Erythroblast (primary cell): ENCODE data around the gene CSNK1E.
"Not testable (repeated sequence)": the region's sequence is repeated elsewhere in the genome, so short reads cannot be mapped to it uniquely, and the experiment has no call there.

Source experiments
- DNase-seq, 2 experiments: peaks; one replicate each; lab custom pipeline; 2025; lab: John Stamatoyannopoulos, UW
- GATA1 ChIP-seq: IDR thresholded peaks from 2 replicates; pipeline ENCODE4 v1.6.1; 2011; ENCODE audit warnings: low read depth, mild to moderate bottlenecking, control low read depth, low read length, moderate library complexity
- POLR2A ChIP-seq: IDR thresholded peaks from 2 replicates; pipeline ENCODE4 v1.6.1; 2011; ENCODE audit warnings: mild to moderate bottlenecking, low read length

The CSNK1E gene

DNA sequence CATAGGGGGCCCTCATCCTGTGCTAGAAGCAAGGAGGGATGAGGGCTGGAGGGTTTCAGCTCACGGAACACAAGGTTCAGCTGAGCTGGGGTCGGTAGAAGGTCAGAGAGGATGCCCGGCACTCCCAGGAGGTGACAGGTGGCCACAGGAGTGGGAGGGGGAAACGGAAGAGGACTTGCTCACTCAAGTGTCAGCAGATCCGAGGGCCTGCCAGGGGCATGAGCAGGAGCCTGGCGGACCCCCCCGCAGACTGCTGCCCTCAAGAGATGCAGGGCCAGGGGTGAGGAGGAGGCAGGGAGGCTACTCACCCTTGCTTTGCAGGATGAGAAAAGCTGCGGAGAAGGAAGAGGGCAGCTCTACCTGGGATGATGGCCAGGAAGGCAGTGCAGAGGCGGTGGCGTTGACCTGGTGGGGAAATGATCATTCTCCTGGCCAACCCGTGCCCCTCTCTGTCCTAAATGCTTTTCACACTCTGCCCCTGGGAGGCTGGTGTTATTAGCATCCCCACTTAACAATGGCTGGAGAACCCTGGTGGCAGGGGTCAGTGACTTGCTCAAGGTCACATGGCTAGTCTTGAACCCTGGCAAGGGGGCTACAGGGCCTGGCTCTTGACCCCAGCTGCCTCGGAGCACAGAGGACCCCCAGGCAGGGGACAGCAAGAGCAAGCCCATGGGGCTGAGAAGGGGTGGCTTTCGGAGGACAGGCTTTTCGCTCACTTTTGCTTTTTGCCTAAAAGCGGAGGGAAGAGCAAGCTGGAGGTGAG is 30.1 kb upstream of the CSNK1E start:
- TF ChIP-seq POLR2A (no peak), GATA1 (no peak)
- DNase-seq, result no peak

- TF ChIP-seq POLR2A (no peak), GATA1 (no peak)
- no peak for DNase-seq
Measured at GRCh38 chr22:38346506-38346905, 29.3 kb upstream of the CSNK1E start.

DNA sequence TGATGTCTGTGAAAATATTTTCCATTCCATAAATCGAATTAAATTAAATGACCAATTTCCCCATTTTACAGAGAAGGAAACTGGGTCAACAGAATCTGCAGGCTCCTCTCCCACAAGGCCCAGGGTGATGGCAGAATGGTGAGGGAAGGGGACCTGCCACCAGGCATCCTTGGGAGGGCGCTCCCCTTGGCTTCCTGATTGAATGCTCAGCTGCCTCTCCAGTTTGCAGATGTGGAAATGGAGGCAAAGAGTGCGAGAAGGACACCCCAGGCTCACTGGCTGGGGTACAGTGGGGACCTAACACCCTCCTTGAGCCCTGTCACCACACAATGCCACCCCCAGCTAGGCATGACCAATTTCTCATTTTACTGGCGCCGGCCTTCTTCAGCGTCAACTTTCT is 28.5 kb upstream of the CSNK1E start:
- no peak for DNase-seq
- TF ChIP-seq POLR2A (no peak), GATA1 (no peak)

DNA sequence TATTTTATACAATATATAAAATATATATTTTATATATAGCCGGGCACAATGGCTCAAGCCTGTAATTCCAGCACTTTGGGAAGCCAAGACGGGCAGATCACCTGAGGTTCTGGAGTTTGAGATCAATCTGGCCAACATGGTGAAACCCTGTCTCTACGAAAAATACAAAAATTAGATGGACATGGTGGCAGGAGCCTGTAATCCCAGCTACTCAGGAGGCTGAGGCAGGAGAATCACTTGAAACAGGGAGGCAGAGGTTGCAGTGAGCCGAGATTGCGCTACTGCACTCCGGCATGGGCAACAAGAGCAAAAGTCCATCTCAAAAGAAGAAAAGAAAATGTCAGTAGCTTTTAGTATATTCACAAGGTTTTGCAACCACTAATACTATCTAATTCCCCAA is 22.7 kb upstream of the CSNK1E start:
- DNase-seq, result not testable (repeated sequence)

DNA sequence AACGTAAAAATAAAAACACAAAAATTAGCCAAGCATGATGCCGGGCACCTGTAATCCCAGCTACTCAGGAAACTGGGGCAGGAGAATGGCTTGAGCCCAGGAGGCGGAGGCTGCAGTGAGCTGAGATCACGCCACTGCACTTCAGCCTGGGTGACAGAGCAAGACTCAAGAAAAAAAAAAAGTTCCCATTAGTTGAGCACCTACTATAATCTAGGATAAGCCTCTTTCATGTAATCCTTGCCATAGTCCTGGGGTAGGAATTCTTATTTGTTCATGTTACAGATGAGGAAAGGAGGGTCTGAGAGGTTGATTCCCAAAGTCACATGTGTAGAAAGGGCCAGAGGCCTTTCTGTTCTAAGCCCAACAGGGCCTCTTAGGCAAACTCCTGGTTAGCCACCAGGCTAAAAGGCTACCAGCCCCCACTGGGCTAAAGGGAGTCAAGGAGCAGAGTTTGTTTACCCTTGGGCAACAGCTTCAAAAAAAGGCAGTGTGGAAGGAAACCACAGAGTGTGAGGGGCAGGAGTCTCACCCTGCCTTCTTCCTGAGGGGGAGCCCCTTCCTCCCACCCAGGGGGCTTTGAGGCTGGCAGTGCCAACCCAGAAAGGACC is 21.6 kb upstream of the CSNK1E start:
- no peak for TF ChIP-seq GATA1
- no peak for TF ChIP-seq POLR2A
- no peak for DNase-seq

GRCh38 chr22:38336699-38337098 is 19.5 kb upstream of the CSNK1E start:
- TF ChIP-seq GATA1 (no peak), POLR2A (no peak)
- no peak for DNase-seq

DNA sequence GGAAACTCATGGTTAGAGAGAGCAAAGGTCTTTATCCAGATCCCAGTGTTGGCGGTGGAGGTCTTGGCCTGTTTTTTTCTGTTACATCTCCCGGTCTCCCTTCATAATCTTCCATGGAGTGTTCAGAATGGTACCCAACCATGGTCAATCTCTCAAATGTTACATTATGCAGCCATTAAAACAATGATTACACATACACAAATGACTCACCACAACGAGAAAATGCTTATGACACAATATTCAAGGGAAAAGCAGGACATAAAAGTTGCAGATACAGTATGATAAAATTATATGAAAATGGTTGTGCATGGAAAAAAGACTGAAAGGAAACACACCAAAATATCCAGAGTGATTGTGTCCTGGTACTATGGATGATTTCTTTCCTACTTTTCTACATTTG is 17.8 kb upstream of the CSNK1E start:
- DNase-seq, result no peak
- TF ChIP-seq GATA1 (no peak), POLR2A (no peak)

DNA sequence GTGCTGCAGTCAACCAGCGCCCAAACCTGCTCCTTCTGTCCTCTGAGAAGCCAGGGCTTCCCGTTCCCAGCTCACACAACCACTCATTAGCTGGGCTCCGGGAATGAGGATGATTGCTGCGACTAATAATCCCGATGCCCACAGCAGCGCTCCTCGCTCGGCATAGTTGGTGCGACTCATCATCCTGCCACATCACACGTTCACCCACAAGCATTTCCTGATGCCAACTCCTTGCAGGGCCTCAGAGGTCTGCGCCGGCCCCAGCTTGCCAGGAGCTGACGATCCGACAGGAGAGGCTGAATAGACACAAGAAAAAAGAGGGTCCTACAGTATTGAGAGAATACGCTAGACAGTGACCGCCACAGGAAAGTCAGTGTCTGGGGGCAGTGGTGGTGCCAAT is 10.6 kb upstream of the CSNK1E start:
- TF ChIP-seq POLR2A, result no peak
- TF ChIP-seq GATA1, result no peak
- no peak for DNase-seq

DNA sequence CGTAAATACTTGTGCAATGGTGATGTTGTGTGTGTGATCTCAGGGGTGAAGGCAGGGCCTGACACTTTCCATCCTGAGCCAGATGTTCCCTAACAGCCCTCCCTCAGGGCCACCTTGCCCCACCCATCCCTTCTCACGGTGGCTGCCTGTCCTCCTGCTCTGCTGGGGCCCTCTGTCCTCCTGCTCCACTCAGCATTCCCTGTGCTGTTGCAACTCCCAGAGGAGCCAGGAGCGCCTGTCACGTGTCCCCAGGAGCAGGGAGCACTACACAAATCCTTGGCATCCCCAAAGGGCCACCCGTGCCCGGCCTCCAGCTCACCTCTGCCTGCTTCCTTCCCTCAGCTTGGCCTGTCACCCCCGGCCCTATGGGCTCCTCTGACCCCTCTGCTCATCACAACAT is 10.2 kb upstream of the CSNK1E start:
- no peak for TF ChIP-seq GATA1
- no peak for TF ChIP-seq POLR2A
- no peak for DNase-seq

GRCh38 chr22:38325587-38325986 is 8.4 kb upstream of the CSNK1E start:
- TF ChIP-seq GATA1 (no peak), POLR2A (no peak)
- DNase-seq, result no peak

GRCh38 chr22:38320605-38321402 is 3.6 kb upstream of the CSNK1E start:
- TF ChIP-seq GATA1, result no peak
- DNase-seq, result no peak

DNA sequence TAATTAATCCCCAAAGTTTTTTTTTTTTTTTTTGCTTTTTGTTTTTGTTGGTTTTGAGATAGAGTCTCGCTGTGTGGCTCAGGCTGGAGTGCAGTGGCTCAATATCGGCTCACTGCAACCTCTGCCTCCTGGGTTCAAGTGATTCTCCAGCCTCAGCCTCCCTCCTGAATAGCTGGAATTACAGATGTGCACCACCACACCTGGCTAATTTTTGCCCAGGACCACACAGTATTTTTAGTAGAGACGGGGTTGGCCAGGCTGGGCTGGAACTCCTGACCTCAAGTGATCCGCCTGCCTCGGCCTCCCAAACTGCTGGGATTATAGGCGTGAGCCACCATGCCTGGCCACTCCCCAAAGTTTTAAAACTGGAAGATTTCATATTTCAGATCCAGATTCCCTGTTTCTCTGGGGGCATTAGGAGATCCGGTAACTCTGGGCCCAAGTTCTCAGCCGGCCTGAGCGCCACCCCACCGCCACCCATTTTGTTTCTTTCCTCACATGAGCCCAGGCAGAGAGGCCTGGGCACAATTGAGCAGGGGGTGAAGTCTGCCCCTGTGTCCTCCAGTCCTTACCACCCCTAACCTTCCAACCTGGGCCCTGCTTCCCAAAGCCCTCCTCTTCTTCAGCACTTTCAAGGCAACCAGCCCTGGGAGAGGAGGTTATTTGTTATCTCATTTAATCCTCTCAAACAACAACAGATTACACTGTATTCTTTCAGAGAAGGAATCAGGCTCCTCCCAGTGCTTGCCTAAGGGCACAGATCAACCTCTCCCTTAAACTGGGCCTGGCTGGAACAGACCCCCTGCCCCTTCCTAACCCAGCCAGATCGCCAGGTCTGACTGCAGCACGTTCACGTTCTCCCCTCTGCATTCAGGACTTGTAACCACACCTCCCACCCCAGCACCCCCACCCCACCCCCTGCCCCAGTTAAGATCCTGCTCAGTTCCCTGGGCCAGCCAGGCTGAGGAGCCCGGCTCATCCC is 1.9 kb upstream of the CSNK1E start:
- TF ChIP-seq GATA1 (no peak), POLR2A (no peak)
- DNase-seq, result no peak

DNA sequence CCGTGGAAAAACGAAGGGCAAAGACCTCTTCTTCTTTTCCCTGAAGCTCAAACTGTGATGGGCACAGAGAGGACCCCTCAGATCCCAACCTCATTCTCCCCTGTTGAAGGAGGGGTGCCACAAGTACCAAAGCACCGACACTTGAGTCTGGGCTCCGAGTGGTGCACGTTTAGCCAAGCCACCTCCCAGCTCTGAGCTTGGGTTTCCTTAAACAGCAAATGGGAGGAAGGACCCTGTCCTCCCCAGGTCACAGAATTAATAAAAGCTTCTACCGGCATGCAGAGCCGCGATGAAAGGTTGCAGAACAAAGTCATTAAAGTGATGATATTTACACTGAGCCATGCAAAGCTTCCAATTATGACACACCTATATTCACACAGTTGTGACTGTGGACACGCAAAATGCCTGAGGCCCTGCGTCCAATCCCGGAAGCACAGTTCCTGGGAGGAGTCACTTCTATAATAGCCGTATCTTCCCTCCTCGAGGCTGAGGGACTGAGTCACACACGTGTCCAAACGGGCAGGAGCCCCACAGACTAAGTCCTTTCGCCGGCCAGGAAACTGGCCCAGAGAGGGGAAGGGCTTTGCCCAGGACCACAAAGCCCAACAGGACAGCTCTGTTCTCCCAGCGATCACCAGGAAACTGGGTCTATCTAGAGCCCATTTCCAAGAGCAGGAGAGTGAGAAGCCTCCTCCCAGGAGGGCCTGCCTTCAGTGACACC is 922 bp upstream of the CSNK1E start:
- peak; percentile 74 to 75 for DNase-seq
- no peak for TF ChIP-seq GATA1
- TF ChIP-seq POLR2A, result peak; percentile 47
